H9 (cell line): ENCODE results near the gene TMEM98. TPM values are rescaled to one million over a fixed set of nuclear protein-coding genes. Genes with fewer than 3 reads are reported as not detected.

ENCODE experiments used
- DNase-seq: peaks from one replicate; pipeline ENCODE4 v3.0.0-alpha.2; 2017
- H2AFZ ChIP-seq: one replicate; pipeline ENCODE4 v1.6.1; 2013; ENCODE audit warnings: mild to moderate bottlenecking, low read length, control low read depth, moderate library complexity
- H2AK5ac ChIP-seq: 2 replicates; pipeline ENCODE4 v1.6.1; 2013; ENCODE audit warnings: low read length, control low read depth, mixed read lengths; ENCODE audit not compliant: insufficient read length
- H2BK120ac ChIP-seq: one replicate; pipeline ENCODE4 v1.6.1; 2013; ENCODE audit warnings: low read depth, mild to moderate bottlenecking, low read length, control low read depth, inconsistent platforms; ENCODE audit not compliant: poor library complexity, severe bottlenecking
- H2BK12ac ChIP-seq: 2 replicates; pipeline ENCODE4 v1.6.1; 2013; ENCODE audit warnings: low read length, control low read depth, mixed read lengths, low read depth; ENCODE audit not compliant: insufficient read length
- H2BK15ac ChIP-seq: 2 replicates; pipeline ENCODE4 v1.6.1; 2013; ENCODE audit warnings: low read depth, low read length, control low read depth
- H2BK20ac ChIP-seq: one replicate; pipeline ENCODE4 v1.6.1; 2013; ENCODE audit warnings: low read depth, mild to moderate bottlenecking, low read length, control low read depth, inconsistent platforms; ENCODE audit not compliant: poor library complexity, severe bottlenecking
- H2BK5ac ChIP-seq: 2 replicates; pipeline ENCODE4 v1.6.1; 2013; ENCODE audit warnings: low read length, control low read depth, mixed read lengths; ENCODE audit not compliant: insufficient read length
- H3K14ac ChIP-seq: 2 replicates; pipeline ENCODE4 v1.6.1; 2013; ENCODE audit warnings: low read length, control low read depth; ENCODE audit not compliant: insufficient read depth
- H3K18ac ChIP-seq: 2 replicates; pipeline ENCODE4 v1.6.1; 2013; ENCODE audit warnings: low read depth, mild to moderate bottlenecking, mixed read lengths, low read length, control low read depth; ENCODE audit not compliant: insufficient read length
- H3K23ac ChIP-seq: 2 replicates; pipeline ENCODE4 v1.6.1; 2013; ENCODE audit warnings: low read length, control low read depth, mixed read lengths, low read depth; ENCODE audit not compliant: insufficient read length
- H3K23me2 ChIP-seq: 2 replicates; pipeline ENCODE4 v1.6.1; 2013; ENCODE audit warnings: low read depth, mild to moderate bottlenecking, mixed read lengths, low read length, control low read depth; ENCODE audit not compliant: insufficient read length, poor library complexity, severe bottlenecking
- H3K27ac ChIP-seq: 2 replicates; pipeline ENCODE4 v1.5.1; 2013; ENCODE audit warnings: low read length, control low read depth, mixed read lengths, low read depth; ENCODE audit not compliant: insufficient read length
- H3K27me3 ChIP-seq: 2 replicates; pipeline ENCODE4 v1.6.1; 2013; ENCODE audit warnings: low read length, control low read depth, inconsistent platforms; ENCODE audit not compliant: insufficient read depth
- H3K4ac ChIP-seq: 2 replicates; pipeline ENCODE4 v1.6.1; 2013; ENCODE audit warnings: low read depth, mild to moderate bottlenecking, control low read depth, inconsistent platforms, low read length, moderate library complexity
- H3K4me1 ChIP-seq: 2 replicates; pipeline ENCODE4 v1.6.1; 2013; ENCODE audit warnings: low read length, control low read depth, inconsistent platforms; ENCODE audit not compliant: insufficient read depth
- H3K4me2 ChIP-seq: 2 replicates; pipeline ENCODE4 v1.6.1; 2013; ENCODE audit warnings: low read length, control low read depth, mixed read lengths; ENCODE audit not compliant: insufficient read length, insufficient read depth
- H3K56ac ChIP-seq: 2 replicates; pipeline ENCODE4 v1.6.1; 2013; ENCODE audit warnings: low read depth, mild to moderate bottlenecking, mixed read lengths, low read length, control low read depth; ENCODE audit not compliant: insufficient read length
- H3K79me1 ChIP-seq: 2 replicates; pipeline ENCODE4 v1.6.1; 2013; ENCODE audit warnings: low read depth, mild to moderate bottlenecking, moderate library complexity, low read length, control low read depth, inconsistent platforms; ENCODE audit not compliant: insufficient read depth, poor library complexity, severe bottlenecking
- H3K79me2 ChIP-seq: 2 replicates; pipeline ENCODE4 v1.6.1; 2013; ENCODE audit warnings: low read length, control low read depth, inconsistent platforms; ENCODE audit not compliant: insufficient read depth
- H3K9ac ChIP-seq: 2 replicates; pipeline ENCODE4 v1.6.1; 2013; ENCODE audit warnings: low read length, control low read depth, mixed read lengths; ENCODE audit not compliant: insufficient read length; ENCODE audit errors: extremely low read depth
- H3K9me3 ChIP-seq: one replicate; pipeline ENCODE4 v1.6.1; 2013; ENCODE audit warnings: low read depth, low read length, inconsistent platforms; ENCODE audit not compliant: control insufficient read depth
- H3T11ph ChIP-seq: one replicate; pipeline ENCODE4 v1.6.1; 2013; ENCODE audit warnings: mild to moderate bottlenecking, low read length, control low read depth, inconsistent platforms
- H4K20me1 ChIP-seq: one replicate; pipeline ENCODE4 v1.6.1; 2013; ENCODE audit not compliant: control insufficient read depth, insufficient read length, insufficient read depth
- H4K5ac ChIP-seq: 2 replicates; pipeline ENCODE4 v1.6.1; 2013; ENCODE audit warnings: low read depth, mild to moderate bottlenecking, mixed read lengths, low read length, control low read depth; ENCODE audit not compliant: insufficient read length
- H4K8ac ChIP-seq: replicated peaks from 2 replicates; pipeline ENCODE4 v1.6.1; 2013; ENCODE audit warnings: low read length, control low read depth, mixed read lengths, low read depth; ENCODE audit not compliant: insufficient read length
- H4K91ac ChIP-seq: 2 replicates; pipeline ENCODE4 v1.6.1; 2013; ENCODE audit warnings: low read depth, mild to moderate bottlenecking, moderate library complexity, mixed read lengths, low read length, control low read depth; ENCODE audit not compliant: insufficient read length
- H3K27ac Mint-ChIP-seq, 3 experiments: 2 replicates in 2 of 3; 3 replicates in 1 of 3; pipeline ENCODE4 v1.8.0; 2020 to 2021; ENCODE audit warnings: mixed read lengths in 3 of 3, mild to moderate bottlenecking in 1 of 3, moderate library complexity in 1 of 3
- H3K27me3 Mint-ChIP-seq: 2 replicates; pipeline ENCODE4 v1.8.0; 2021; ENCODE audit warnings: low read depth, mild to moderate bottlenecking, moderate library complexity, mixed read lengths
- H3K36me3 Mint-ChIP-seq, 3 experiments: 2 replicates in 2 of 3; 3 replicates in 1 of 3; pipeline ENCODE4 v1.8.0; 2020 to 2021; ENCODE audit warnings: low read depth in 3 of 3, mixed read lengths in 3 of 3; ENCODE audit not compliant: insufficient read depth in 1 of 3
- H3K4me1 Mint-ChIP-seq, 2 experiments: 2 replicates each; pipeline ENCODE4 v1.8.0; 2020; ENCODE audit warnings: mixed read lengths in 2 of 2
- H3K4me3 Mint-ChIP-seq, 2 experiments: 2 replicates in 1 of 2; 3 replicates in 1 of 2; pipeline ENCODE4 v1.8.0; 2020 to 2021; ENCODE audit warnings: mild to moderate bottlenecking in 2 of 2, mixed read lengths in 2 of 2, moderate library complexity in 1 of 2
- H3K9me3 Mint-ChIP-seq, 2 experiments: 2 replicates in 1 of 2; 3 replicates in 1 of 2; pipeline ENCODE4 v1.8.0; 2020; ENCODE audit warnings: mild to moderate bottlenecking in 2 of 2, mixed read lengths in 2 of 2, moderate library complexity in 1 of 2
- WGBS: extraction: QIAGEN DNeasy Blood & Tissue Kit; methylation state at CpG from one replicate; pipeline ENCODE4 v1.1.7; 2013; ENCODE audit warnings: missing lambda C conversion rate, low lambda C conversion rate, mixed read lengths; ENCODE audit not compliant: insufficient read length; ENCODE audit errors: extremely low coverage; 5-methylcytosine and 5-hydroxymethylcytosine counted together
- total RNA-seq: library from RNA; stranded (reverse); gene quantifications from 2 replicates; pipeline ENCODE4 v1.2.1, GENCODE V29; 2021
- TF ChIP-seq, protein P1 (sequence below): fragments of 200-600 bp; sonication (generic); conservative IDR thresholded peaks from 3 replicates; pipeline ENCODE4 v1.8.0; 2021; ENCODE audit warnings: antibody characterized with exemption, mild to moderate bottlenecking

TMEM98 gene
- total RNA-seq, 1 experiment from 2014 or later = 78.4 TPM

DNA sequence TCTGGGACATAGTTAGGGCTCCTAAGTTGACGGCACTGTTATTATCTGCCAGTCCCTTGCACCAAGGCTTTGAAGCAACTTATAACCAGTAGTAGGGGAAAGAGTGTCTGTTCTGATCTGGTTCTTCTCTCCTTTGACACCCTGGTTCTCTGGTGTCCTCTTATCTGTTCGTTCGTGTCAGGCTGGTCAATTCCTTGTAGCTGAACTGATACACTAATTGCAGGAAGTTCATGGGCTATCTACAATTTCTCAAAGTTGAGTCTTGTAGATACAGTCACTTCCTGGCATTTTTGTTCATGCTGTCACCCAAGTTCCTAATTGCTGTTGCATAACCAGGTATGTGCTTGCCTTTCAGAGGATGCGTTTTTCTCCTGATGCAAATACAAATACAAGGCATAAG, 33.7 kb upstream of the TMEM98 start:
- H3K4me1 ChIP-seq = no peaks in the 10 kb centered on the region
- H2BK20ac ChIP-seq = no peak overlapping the region
- no peak overlapping the region for H3K4ac ChIP-seq
- no peak overlapping the region for H2BK15ac ChIP-seq
- H4K20me1 ChIP-seq = no peaks in the 10 kb centered on the region
- H3K27ac ChIP-seq = no peak overlapping the region
- no peak overlapping the region for H3K18ac ChIP-seq
- TF ChIP-seq, protein P1, sequence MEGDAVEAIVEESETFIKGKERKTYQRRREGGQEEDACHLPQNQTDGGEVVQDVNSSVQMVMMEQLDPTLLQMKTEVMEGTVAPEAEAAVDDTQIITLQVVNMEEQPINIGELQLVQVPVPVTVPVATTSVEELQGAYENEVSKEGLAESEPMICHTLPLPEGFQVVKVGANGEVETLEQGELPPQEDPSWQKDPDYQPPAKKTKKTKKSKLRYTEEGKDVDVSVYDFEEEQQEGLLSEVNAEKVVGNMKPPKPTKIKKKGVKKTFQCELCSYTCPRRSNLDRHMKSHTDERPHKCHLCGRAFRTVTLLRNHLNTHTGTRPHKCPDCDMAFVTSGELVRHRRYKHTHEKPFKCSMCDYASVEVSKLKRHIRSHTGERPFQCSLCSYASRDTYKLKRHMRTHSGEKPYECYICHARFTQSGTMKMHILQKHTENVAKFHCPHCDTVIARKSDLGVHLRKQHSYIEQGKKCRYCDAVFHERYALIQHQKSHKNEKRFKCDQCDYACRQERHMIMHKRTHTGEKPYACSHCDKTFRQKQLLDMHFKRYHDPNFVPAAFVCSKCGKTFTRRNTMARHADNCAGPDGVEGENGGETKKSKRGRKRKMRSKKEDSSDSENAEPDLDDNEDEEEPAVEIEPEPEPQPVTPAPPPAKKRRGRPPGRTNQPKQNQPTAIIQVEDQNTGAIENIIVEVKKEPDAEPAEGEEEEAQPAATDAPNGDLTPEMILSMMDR = no peak
- no peak overlapping the region for H2BK120ac ChIP-seq
- no peak overlapping the region for H2AFZ ChIP-seq
- H3T11ph ChIP-seq = no peak overlapping the region
- no peaks in the 10 kb centered on the region for H3K27me3 ChIP-seq
- H2BK5ac ChIP-seq = no peak overlapping the region
- H4K91ac ChIP-seq = no peak overlapping the region
- no peak overlapping the region for H3K9ac ChIP-seq
- no peaks in the 10 kb centered on the region for H3K79me1 ChIP-seq
- H3K23ac ChIP-seq = no peak overlapping the region
- WGBS = no CpG with 5 or more reads among the region's 4 CpGs
- DNase-seq = no peak
- no peaks in the 10 kb centered on the region for H3K23me2 ChIP-seq
- no peak overlapping the region for H4K5ac ChIP-seq
- no peak overlapping the region for H2BK12ac ChIP-seq
- H3K4me2 ChIP-seq = no peak overlapping the region
- no peak overlapping the region for H4K8ac ChIP-seq
- peaks cover 6% of the 10 kb centered on the region for H3K27me3 Mint-ChIP-seq
- no peak overlapping the region for H3K14ac ChIP-seq
- H3K9me3 Mint-ChIP-seq = no peaks in the 10 kb centered on the region; a peak in 1 of 5 replicates
- H2AK5ac ChIP-seq = no peak overlapping the region
- no peaks in the 10 kb centered on the region for H3K79me2 ChIP-seq
- H3K4me1 Mint-ChIP-seq = no peaks in the 10 kb centered on the region
- H3K56ac ChIP-seq = no peak overlapping the region
- no peaks in the 10 kb centered on the region for H3K36me3 Mint-ChIP-seq
- H3K27ac Mint-ChIP-seq = no peak overlapping the region
- H3K9me3 ChIP-seq = no peaks in the 10 kb centered on the region
- H3K4me3 Mint-ChIP-seq = no peak overlapping the region
